Gastroesophageal sphincter (tissue), 3 donors: ENCODE results near the gene SMIM34.
"Not testable (repeated sequence)": the region's sequence is repeated elsewhere in the genome, so short reads cannot be mapped to it uniquely, and the experiment has no call there.

Source experiments
- EP300 ChIP-seq: sonication (generic); formaldehyde crosslinking; IDR thresholded peaks from one replicate; pipeline ENCODE4 v1.6.1; 2017; ENCODE audit warnings: antibody characterized with exemption, mild to moderate bottlenecking
- POLR2A ChIP-seq, 2 donors: fragments of 450-650 bp; IDR thresholded peaks; one replicate each; pipeline ENCODE4 v1.6.1; 2017; ENCODE audit warnings: antibody characterized with exemption in 2 of 2, mild to moderate bottlenecking in 2 of 2, moderate library complexity in 1 of 2
- POLR2AphosphoS5 ChIP-seq: sonication (generic); formaldehyde crosslinking; IDR thresholded peaks from one replicate; pipeline ENCODE4 v1.6.1; 2017; ENCODE audit warnings: antibody characterized with exemption
- TF ChIP-seq, protein P1 (sequence below), 4 experiments: fragments of 200-600 bp in 2 of 4; fragments of 450-650 bp in 2 of 4; sonication (generic) in 1 of 4; IDR thresholded peaks; one replicate each; pipeline ENCODE4 v1.5.1; 2017 to 2019; ENCODE audit warnings: antibody characterized with exemption in 4 of 4, mild to moderate bottlenecking in 2 of 4, moderate library complexity in 2 of 4

DNA sequence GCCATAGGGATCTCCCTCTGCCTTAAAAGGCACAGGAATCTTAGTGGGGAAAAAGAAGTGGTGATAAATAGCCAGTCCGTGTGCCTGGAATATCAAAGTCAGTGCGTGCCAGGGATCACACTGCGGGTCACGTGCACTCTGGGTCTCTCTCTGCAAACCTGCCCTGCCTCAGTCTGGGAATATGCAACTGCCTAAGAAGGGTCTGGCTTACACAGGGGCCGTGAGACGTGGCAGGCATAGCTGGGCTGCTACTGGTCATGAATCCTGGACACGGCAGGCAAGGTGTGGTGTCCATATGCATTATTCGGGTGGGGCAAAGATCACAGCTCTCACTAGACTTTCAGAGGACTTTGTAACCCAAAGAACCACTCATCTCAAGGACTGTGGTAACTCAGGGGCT, 23.3 kb upstream of the SMIM34 start:
- TF ChIP-seq, protein P1, sequence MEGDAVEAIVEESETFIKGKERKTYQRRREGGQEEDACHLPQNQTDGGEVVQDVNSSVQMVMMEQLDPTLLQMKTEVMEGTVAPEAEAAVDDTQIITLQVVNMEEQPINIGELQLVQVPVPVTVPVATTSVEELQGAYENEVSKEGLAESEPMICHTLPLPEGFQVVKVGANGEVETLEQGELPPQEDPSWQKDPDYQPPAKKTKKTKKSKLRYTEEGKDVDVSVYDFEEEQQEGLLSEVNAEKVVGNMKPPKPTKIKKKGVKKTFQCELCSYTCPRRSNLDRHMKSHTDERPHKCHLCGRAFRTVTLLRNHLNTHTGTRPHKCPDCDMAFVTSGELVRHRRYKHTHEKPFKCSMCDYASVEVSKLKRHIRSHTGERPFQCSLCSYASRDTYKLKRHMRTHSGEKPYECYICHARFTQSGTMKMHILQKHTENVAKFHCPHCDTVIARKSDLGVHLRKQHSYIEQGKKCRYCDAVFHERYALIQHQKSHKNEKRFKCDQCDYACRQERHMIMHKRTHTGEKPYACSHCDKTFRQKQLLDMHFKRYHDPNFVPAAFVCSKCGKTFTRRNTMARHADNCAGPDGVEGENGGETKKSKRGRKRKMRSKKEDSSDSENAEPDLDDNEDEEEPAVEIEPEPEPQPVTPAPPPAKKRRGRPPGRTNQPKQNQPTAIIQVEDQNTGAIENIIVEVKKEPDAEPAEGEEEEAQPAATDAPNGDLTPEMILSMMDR (IDR thresholded peaks at IDR 0.05) = not testable (repeated sequence)
- not testable (repeated sequence) for TF ChIP-seq POLR2AphosphoS5; EP300; POLR2A (IDR thresholded peaks at IDR 0.05)
